ENCODE data around the gene ZBBX. TPM values are rescaled to one million over a fixed set of nuclear protein-coding genes. Genes with fewer than 3 reads are reported as not detected.

Gene ZBBX
- total and polyA plus RNA-seq, 7 donors: not detected

DNA sequence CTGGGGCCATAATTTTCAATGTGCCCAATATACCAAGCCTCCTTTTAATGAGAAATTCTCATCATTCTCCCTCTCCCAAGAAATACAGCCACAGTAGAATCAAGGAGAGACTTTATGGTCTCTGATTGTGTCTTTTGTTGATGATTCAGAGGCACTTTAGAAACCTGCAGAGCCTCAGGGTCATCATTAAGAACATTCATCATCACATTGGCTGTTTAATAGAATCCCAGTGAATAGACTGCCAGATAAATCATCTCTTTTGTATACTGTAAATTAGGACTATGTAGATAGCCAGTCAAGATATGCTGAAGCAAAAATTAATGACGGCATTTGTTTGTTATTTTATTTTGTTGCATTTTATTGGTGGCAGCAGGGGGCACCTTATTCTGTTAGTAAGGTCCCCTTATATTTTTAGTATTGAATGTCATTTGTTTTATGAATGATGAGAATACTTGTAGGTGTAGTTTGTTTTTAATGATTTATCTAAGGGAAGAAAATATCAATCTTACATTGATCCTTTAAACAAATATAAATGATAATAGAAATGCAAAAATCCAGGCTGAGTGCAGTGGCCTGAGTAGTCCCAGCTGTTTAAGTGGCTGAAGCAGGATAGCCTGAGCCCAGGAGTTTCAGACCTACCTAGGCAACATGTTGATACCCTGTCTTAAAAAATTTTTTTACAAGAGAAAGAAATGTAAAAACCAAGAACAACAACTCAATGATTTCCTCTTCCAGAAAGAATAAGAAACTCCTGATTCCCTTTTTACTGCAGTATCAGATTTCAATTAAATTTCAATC lies 138.8 kb downstream of the ZBBX start:
- DNase-seq: no peak
- ATAC-seq: no peak
- no peaks in the 10 kb centered on the region for H3K4me1 ChIP-seq
- 84 to 91% (median 86%) methylated on average over 1 of the region's 1 CpG for WGBS, 3 donors
- H3K4me3 ChIP-seq: no peak overlapping the region
- no peaks in the 10 kb centered on the region for H3K27me3 ChIP-seq (ENCODE audit: insufficient read depth in 3 of 3, low read length in 2 of 3)
- H3K9me3 ChIP-seq: no peaks in the 10 kb centered on the region
- H3K27ac ChIP-seq: no peak overlapping the region
- intact Hi-C loops (cut with DNase I): no loop called here
- H3K36me3 ChIP-seq (ENCODE audit: insufficient read depth in 1 of 2, low read depth in 1 of 2): no peaks in the 10 kb centered on the region
- TF ChIP-seq, protein P1, sequence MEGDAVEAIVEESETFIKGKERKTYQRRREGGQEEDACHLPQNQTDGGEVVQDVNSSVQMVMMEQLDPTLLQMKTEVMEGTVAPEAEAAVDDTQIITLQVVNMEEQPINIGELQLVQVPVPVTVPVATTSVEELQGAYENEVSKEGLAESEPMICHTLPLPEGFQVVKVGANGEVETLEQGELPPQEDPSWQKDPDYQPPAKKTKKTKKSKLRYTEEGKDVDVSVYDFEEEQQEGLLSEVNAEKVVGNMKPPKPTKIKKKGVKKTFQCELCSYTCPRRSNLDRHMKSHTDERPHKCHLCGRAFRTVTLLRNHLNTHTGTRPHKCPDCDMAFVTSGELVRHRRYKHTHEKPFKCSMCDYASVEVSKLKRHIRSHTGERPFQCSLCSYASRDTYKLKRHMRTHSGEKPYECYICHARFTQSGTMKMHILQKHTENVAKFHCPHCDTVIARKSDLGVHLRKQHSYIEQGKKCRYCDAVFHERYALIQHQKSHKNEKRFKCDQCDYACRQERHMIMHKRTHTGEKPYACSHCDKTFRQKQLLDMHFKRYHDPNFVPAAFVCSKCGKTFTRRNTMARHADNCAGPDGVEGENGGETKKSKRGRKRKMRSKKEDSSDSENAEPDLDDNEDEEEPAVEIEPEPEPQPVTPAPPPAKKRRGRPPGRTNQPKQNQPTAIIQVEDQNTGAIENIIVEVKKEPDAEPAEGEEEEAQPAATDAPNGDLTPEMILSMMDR (IDR thresholded peaks at IDR 0.05): no peak

DNA sequence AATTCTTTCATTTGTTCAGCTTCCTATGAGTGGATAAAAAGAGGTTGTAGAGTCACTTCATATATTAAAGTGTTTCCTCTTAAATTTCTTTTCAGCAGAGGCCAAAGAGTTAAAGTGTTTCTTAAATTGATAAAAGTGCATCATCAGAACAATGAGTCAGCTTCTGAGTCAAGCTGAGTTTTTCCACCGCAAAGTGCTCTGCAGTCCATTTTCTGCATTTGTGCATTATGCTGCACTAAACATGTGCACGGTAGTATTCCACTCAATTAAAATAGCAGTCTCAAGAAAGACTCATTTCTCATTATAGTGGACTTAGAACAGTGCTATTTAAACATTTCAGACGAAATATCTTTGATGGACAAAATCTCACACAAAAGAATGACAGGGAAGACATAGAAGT lies 152.0 kb downstream of the ZBBX start:
- intact Hi-C loops (cut with DNase I): no loop called here
- Histone ChIP-seq H3K9me3 (no peaks in the 10 kb centered on the region), H3K27me3 (ENCODE audit: insufficient read depth in 3 of 3, low read length in 2 of 3) (no peaks in the 10 kb centered on the region), H3K36me3 (ENCODE audit: insufficient read depth in 1 of 2, low read depth in 1 of 2) (no peaks in the 10 kb centered on the region), H3K27ac (no peak overlapping the region), H3K4me1 (no peaks in the 10 kb centered on the region), H3K4me3 (no peak overlapping the region)
- 25 to 78% (median 39%) methylated on average over 3 of the region's 3 CpGs for WGBS, 3 donors
- ATAC-seq (no peak), DNase-seq (no peak)
- TF ChIP-seq, protein P1 (IDR thresholded peaks at IDR 0.05): no peak

DNA sequence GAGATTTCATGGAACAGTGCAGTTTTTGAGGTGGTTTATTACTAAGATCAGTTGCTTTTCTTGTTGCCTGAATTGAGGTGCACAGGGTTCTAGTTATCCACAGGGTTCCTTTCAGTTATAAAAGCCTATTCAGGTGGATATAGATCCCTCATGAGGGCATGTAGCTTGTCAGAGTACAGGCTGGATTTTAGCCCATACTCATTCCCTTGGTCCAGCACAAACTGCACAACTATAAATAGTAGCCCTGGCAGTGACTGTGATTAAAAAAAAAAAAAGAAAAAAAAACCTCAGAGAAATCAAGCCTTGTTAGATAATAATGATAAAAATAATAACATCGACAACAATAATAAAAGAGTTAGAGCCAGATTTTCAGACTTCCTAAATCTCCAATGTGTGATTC lies 154.3 kb downstream of the ZBBX start:
- ATAC-seq: no peak
- H3K36me3 ChIP-seq (ENCODE audit: insufficient read depth in 1 of 2, low read depth in 1 of 2): no peaks in the 10 kb centered on the region
- H3K4me3 ChIP-seq: no peak overlapping the region
- no peak for DNase-seq
- no peaks in the 10 kb centered on the region for H3K27me3 ChIP-seq (ENCODE audit: insufficient read depth in 3 of 3, low read length in 2 of 3)
- intact Hi-C loops (cut with DNase I): no loop called here
- H3K4me1 ChIP-seq: no peaks in the 10 kb centered on the region
- TF ChIP-seq, protein P1 (IDR thresholded peaks at IDR 0.05): no peak
- WGBS, 3 donors: 38 to 46% (median 46%) methylated on average over 1 of the region's 1 CpG
- no peaks in the 10 kb centered on the region for H3K9me3 ChIP-seq
- no peak overlapping the region for H3K27ac ChIP-seq

DNA sequence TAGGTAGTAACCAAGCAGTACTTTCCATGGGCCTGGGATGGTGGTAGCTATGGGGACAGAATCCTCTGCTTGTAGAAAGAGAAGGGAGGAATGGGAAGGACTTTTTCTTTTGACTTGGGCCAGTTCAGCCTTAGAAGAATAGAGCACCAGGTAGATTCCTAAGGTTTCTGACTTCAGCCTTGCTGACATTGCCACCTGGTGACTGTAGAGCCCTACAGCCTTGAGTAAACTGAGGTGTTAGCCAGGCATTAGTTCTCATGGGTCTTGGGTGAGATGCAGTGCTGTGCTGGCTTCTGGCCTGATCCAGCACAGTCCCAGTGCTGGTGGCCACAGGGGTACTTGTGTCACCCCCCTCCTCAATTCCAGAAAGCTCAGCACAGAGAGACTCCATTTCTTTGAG lies 171.1 kb downstream of the ZBBX start:
- no peaks in the 10 kb centered on the region for H3K36me3 ChIP-seq (ENCODE audit: insufficient read depth in 1 of 2, low read depth in 1 of 2)
- intact Hi-C loops (cut with DNase I): no loop called here
- DNase-seq (no peak), ATAC-seq (no peak)
- TF ChIP-seq, protein P1 (IDR thresholded peaks at IDR 0.05): no peak
- H3K27me3 ChIP-seq (ENCODE audit: insufficient read depth in 3 of 3, low read length in 2 of 3): no peaks in the 10 kb centered on the region
- H3K4me3 ChIP-seq: no peak overlapping the region
- no peak overlapping the region for H3K27ac ChIP-seq
- H3K9me3 ChIP-seq: no peaks in the 10 kb centered on the region
- H3K4me1 ChIP-seq: no peaks in the 10 kb centered on the region

DNA sequence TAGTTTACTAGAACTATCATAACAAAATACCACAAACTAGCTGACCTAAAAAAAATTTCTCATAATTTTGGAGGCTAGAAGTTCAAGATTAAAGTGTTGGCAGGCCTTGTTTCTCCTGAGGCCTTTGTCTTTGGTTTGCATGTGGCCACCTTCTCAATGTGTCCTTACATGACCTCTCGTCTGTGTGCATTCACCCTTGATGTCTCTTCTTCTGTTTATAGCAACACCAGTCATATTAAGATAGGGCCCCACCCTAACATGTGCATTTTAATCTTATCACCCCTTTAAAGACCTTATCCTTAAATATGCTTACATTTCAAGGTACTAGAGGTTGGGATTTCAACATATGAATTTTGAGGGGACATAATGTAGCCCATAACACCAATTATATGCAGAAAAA lies 177.0 kb downstream of the ZBBX start:
- WGBS, 3 donors: 27 to 43% (median 42%) methylated on average over 1 of the region's 1 CpG
- Histone ChIP-seq H3K9me3 (no peaks in the 10 kb centered on the region), H3K4me3 (no peak overlapping the region), H3K27me3 (ENCODE audit: insufficient read depth in 3 of 3, low read length in 2 of 3) (no peaks in the 10 kb centered on the region), H3K27ac (no peak overlapping the region), H3K4me1 (no peaks in the 10 kb centered on the region), H3K36me3 (ENCODE audit: insufficient read depth in 1 of 2, low read depth in 1 of 2) (no peaks in the 10 kb centered on the region)
- no peak for DNase-seq
- ATAC-seq: peak in 1 of 4 donors; percentile 47
- intact Hi-C loops (cut with DNase I): no loop called here
- TF ChIP-seq, protein P1 (IDR thresholded peaks at IDR 0.05): no peak
